Measurements from ENCODE around the gene CNTN4. TPM values are rescaled to one million over a fixed set of nuclear protein-coding genes. Genes with fewer than 3 reads are reported as not detected.

Gene CNTN4
- total and polyA plus RNA-seq, 2 donors (not counting 3 experiments of a cell fraction or from before 2014, with no cell fraction given) = not detected

- no peak overlapping the region for H3K9ac ChIP-seq (replicated peaks; ENCODE audit: extremely low read depth, insufficient read depth, low read length)
- no peaks in the 10 kb centered on the region for H3K27me3 ChIP-seq (ENCODE audit: control insufficient read depth in 2 of 2, insufficient read depth in 2 of 2, low read length in 2 of 2)
- no peak overlapping the region for H3K4me2 ChIP-seq (ENCODE audit: insufficient read depth, low read length)
- no peaks in the 10 kb centered on the region for H4K20me1 ChIP-seq (replicated peaks; ENCODE audit: control insufficient read depth, extremely low read depth, insufficient read depth, low read length)
- H3K4me1 ChIP-seq (ENCODE audit: control insufficient read depth, extremely low read depth, insufficient read depth, low read length) = no peaks in the 10 kb centered on the region
- no peak overlapping the region for H3K27ac ChIP-seq (ENCODE audit: insufficient read depth, low read depth, low read length)
- DNase-seq (ENCODE audit: low read depth, low spot score) = no peak
- no peaks in the 10 kb centered on the region for H3K9me1 ChIP-seq (replicated peaks; ENCODE audit: control insufficient read depth, extremely low read depth, insufficient read depth, low read length)
- H3K79me2 ChIP-seq (ENCODE audit: control insufficient read depth, insufficient read depth, low read length) = no peaks in the 10 kb centered on the region
- dilution Hi-C loops (cut with MboI; ENCODE audit: extremely low pct_ligation_motif_present, low sequenced_read_pairs) = no loop called here
- ChIA-PET CTCF (no interaction called here), POLR2A (no interaction called here)
- FAIRE-seq = no peak
- H2AFZ ChIP-seq (ENCODE audit: low read depth, low read length) = no peak overlapping the region
- intact Hi-C loops (cut with micrococcal nuclease) = no loop called here
- TF ChIP-seq JUN (IDR thresholded peaks at IDR 0.05; ENCODE audit: borderline replicate concordance, insufficient read depth, insufficient read length, low read depth) (no peak), FOS (IDR thresholded peaks at IDR 0.05; ENCODE audit: borderline replicate concordance, insufficient read depth, low read length) (no peak), MYC (IDR thresholded peaks at IDR 0.05; ENCODE audit: low read depth, low read length) (no peak), EZH2 (IDR thresholded peaks at IDR 0.05; ENCODE audit: borderline replicate concordance, low read depth, low read length, severe bottlenecking) (no peak), MAX (IDR thresholded peaks at IDR 0.05; ENCODE audit: insufficient read depth, insufficient read length) (no peak), POLR2A (IDR thresholded peaks at IDR 0.05; ENCODE audit: low read depth, low read length) (no peak), CTCF (IDR thresholded peaks at IDR 0.05; ENCODE audit: extremely low read depth in 1 of 2, insufficient read depth in 1 of 2, low read depth in 1 of 2, low read length in 2 of 2) (no peak), POLR2AphosphoS5 (IDR thresholded peaks at IDR 0.05; ENCODE audit: insufficient read depth, low read depth, low read length) (no peak), GATA2 (IDR thresholded peaks at IDR 0.05; ENCODE audit: insufficient read depth, insufficient read length, low read depth, low read length) (no peak)
- H3K9me3 ChIP-seq (replicated peaks; ENCODE audit: control insufficient read depth, insufficient read depth, low read length) = peaks cover 3% of the 10 kb centered on the region
- no peak overlapping the region for H3K4me3 ChIP-seq (replicated peaks in 1 of 3; ENCODE audit: insufficient read depth in 1 of 3, low read depth in 1 of 3, low read length in 3 of 3)
- no peaks in the 10 kb centered on the region for H3K36me3 ChIP-seq (ENCODE audit: control insufficient read depth in 2 of 2, extremely low read depth in 1 of 2, insufficient read depth in 2 of 2, low read length in 2 of 2)
- no TSS peak for BruUV-seq (replicated peaks)
Observed at GRCh38 chr3:2872884-2873283, 774.2 kb downstream of the CNTN4 start.

All from endothelial cell of umbilical vein (primary cell).